ENCODE data around the gene MYOF.
"Not testable (repeated sequence)": the region's sequence is repeated elsewhere in the genome, so short reads cannot be mapped to it uniquely, and the experiment has no call there.

Gene MYOF

GRCh38 chr10:93296151-93296550, 186.0 kb downstream of the MYOF start:
- no peak for DNase-seq (ENCODE audit: low spot score)

- no peak for DNase-seq (ENCODE audit: low spot score)
These were observed 188.1 kb downstream of the MYOF start for GRCh38 chr10:93293999-93294398.

GRCh38 chr10:93290661-93291354, 191.3 kb downstream of the MYOF start:
- no peak for DNase-seq (ENCODE audit: low spot score)

GRCh38 chr10:93288679-93289634, 193.2 kb downstream of the MYOF start:
- DNase-seq (ENCODE audit: low spot score): peak; percentile 35

- DNase-seq (ENCODE audit: low spot score): no peak
These were observed 194.4 kb downstream of the MYOF start for GRCh38 chr10:93287775-93288174.

GRCh38 chr10:93284246-93284645, 197.9 kb downstream of the MYOF start:
- not testable (repeated sequence) for DNase-seq (ENCODE audit: low spot score)

- no peak for DNase-seq (ENCODE audit: low spot score)
These were observed 200.8 kb downstream of the MYOF start for GRCh38 chr10:93281367-93281720.

GRCh38 chr10:93280699-93281366, 201.3 kb downstream of the MYOF start:
- DNase-seq (ENCODE audit: low spot score): no peak

GRCh38 chr10:93280121-93280698, 201.9 kb downstream of the MYOF start:
- DNase-seq (ENCODE audit: low spot score): no peak

GRCh38 chr10:93277360-93277759, 204.8 kb downstream of the MYOF start:
- DNase-seq (ENCODE audit: low spot score): no peak

- DNase-seq (ENCODE audit: low spot score): no peak
These were observed 207.7 kb downstream of the MYOF start for GRCh38 chr10:93274419-93274818.

- DNase-seq (ENCODE audit: low spot score): no peak
These were observed 209.1 kb downstream of the MYOF start for GRCh38 chr10:93272884-93273675.

GRCh38 chr10:93271347-93271746, 210.8 kb downstream of the MYOF start:
- no peak for DNase-seq (ENCODE audit: low spot score)

- DNase-seq (ENCODE audit: low spot score): no peak
These were observed 212.9 kb downstream of the MYOF start for GRCh38 chr10:93269281-93269680.

- no peak for DNase-seq (ENCODE audit: low spot score)
These were observed 214.1 kb downstream of the MYOF start for GRCh38 chr10:93268021-93268420.

- no peak for DNase-seq (ENCODE audit: low spot score)
These were observed 214.6 kb downstream of the MYOF start for GRCh38 chr10:93267521-93267920.

GRCh38 chr10:93266858-93267257, 215.3 kb downstream of the MYOF start:
- no peak for DNase-seq (ENCODE audit: low spot score)

- DNase-seq (ENCODE audit: low spot score): no peak
These were observed 220.0 kb downstream of the MYOF start for GRCh38 chr10:93261961-93262610.

GRCh38 chr10:93261089-93261488, 221.0 kb downstream of the MYOF start:
- no peak for DNase-seq (ENCODE audit: low spot score)

GRCh38 chr10:93259126-93259525, 223.0 kb downstream of the MYOF start:
- DNase-seq (ENCODE audit: low spot score): no peak

All from CD4-positive, alpha-beta T cell treated with Interleukin-6 at 100 ng/mL for 8 hours (primary cell).